Testis (tissue), 2 donors: ENCODE results near the gene INMT.

Experiments used
- POLR2A ChIP-seq: fragments of 450-650 bp; IDR thresholded peaks from one replicate; pipeline ENCODE4 v1.6.1; 2017; ENCODE audit warnings: antibody characterized with exemption, mild to moderate bottlenecking, moderate library complexity
- TF ChIP-seq, protein P1 (sequence below), 3 experiments: fragments of 450-650 bp in 2 of 3; fragments of 200-600 bp in 1 of 3; sonication (generic) in 1 of 3; IDR thresholded peaks; one replicate each; pipeline ENCODE4 v1.5.1; 2016 to 2019; ENCODE audit warnings: antibody characterized with exemption in 3 of 3, mild to moderate bottlenecking in 2 of 3, moderate library complexity in 1 of 3

DNA sequence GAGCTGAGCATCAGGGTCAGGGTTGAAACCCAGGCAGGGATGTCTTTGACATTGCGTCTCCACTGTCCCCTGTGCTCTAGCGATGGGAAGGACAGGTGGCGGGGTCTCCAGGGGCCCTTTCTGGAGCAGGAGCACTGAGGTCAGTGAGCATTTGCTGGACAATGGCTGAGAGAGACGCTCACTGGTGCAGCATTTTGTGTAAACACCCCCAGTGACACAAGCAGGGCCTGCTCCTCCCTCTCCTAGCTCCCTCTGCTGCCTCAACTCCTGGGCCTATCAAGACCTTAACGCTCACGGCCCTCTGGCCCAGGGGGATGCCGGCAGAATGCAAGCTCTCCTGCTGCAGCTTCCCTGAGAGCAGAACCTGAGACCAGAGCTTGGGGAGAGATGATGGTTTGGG is 17.4 kb upstream of the INMT start:
- TF ChIP-seq POLR2A, result no peak
- TF ChIP-seq, protein P1, sequence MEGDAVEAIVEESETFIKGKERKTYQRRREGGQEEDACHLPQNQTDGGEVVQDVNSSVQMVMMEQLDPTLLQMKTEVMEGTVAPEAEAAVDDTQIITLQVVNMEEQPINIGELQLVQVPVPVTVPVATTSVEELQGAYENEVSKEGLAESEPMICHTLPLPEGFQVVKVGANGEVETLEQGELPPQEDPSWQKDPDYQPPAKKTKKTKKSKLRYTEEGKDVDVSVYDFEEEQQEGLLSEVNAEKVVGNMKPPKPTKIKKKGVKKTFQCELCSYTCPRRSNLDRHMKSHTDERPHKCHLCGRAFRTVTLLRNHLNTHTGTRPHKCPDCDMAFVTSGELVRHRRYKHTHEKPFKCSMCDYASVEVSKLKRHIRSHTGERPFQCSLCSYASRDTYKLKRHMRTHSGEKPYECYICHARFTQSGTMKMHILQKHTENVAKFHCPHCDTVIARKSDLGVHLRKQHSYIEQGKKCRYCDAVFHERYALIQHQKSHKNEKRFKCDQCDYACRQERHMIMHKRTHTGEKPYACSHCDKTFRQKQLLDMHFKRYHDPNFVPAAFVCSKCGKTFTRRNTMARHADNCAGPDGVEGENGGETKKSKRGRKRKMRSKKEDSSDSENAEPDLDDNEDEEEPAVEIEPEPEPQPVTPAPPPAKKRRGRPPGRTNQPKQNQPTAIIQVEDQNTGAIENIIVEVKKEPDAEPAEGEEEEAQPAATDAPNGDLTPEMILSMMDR (IDR thresholded peaks at IDR 0.05), result no peak
